Measurements from ENCODE around the gene SEC22B.
A peak's percentile ranks its signal among the peaks of the same experiment; 100 is the strongest.
"Not testable (repeated sequence)": the region's sequence is repeated elsewhere in the genome, so short reads cannot be mapped to it uniquely, and the experiment has no call there.

Gene SEC22B

GRCh38 chr1:120176092-120176855 lies at the start of gene SEC22B:
Gene SEC22B, minus strand, starts transcription at chr1:120176520. Its CDS starts 139 bp downstream, at chr1:120176381.
- peak; percentile 69 to 74 for DNase-seq (ENCODE audit: low read depth in 2 of 2)

- DNase-seq (ENCODE audit: low read depth in 2 of 2): not testable (repeated sequence)
Observed at GRCh38 chr1:120217933-120218332, 41.6 kb upstream of the SEC22B start.

GRCh38 chr1:120217175-120217929 lies 41.0 kb upstream of the SEC22B start:
- DNase-seq (ENCODE audit: low read depth in 2 of 2): not testable (repeated sequence)

GRCh38 chr1:120213606-120214005 lies 37.3 kb upstream of the SEC22B start:
- DNase-seq (ENCODE audit: low read depth in 2 of 2): not testable (repeated sequence)

- not testable (repeated sequence) for DNase-seq (ENCODE audit: low read depth in 2 of 2)
Observed at GRCh38 chr1:120210754-120211153, 34.4 kb upstream of the SEC22B start.

- not testable (repeated sequence) for DNase-seq (ENCODE audit: low read depth in 2 of 2)
Observed at GRCh38 chr1:120196863-120197775, 20.8 kb upstream of the SEC22B start.

GRCh38 chr1:120188626-120189025 lies 12.3 kb upstream of the SEC22B start:
- DNase-seq (ENCODE audit: low read depth in 2 of 2): not testable (repeated sequence)

GRCh38 chr1:120182176-120182707 lies 5.9 kb upstream of the SEC22B start:
- not testable (repeated sequence) for DNase-seq (ENCODE audit: low read depth in 2 of 2)

- DNase-seq (ENCODE audit: low read depth in 2 of 2): not testable (repeated sequence)
Observed at GRCh38 chr1:120179811-120180690, 3.7 kb upstream of the SEC22B start.

GRCh38 chr1:120178799-120179756 lies 2.8 kb upstream of the SEC22B start:
- no peak for DNase-seq (ENCODE audit: low read depth in 2 of 2)

- not testable (repeated sequence) for DNase-seq (ENCODE audit: low read depth in 2 of 2)
Observed at GRCh38 chr1:120178058-120178457, 1.7 kb upstream of the SEC22B start.

GRCh38 chr1:120175688-120176087 lies 632 bp downstream of the SEC22B start:
- not testable (repeated sequence) for DNase-seq (ENCODE audit: low read depth in 2 of 2)

GRCh38 chr1:120164761-120165160 lies 11.6 kb downstream of the SEC22B start:
- not testable (repeated sequence) for DNase-seq (ENCODE audit: low read depth in 2 of 2)

GRCh38 chr1:120162015-120162414 lies 14.3 kb downstream of the SEC22B start:
- DNase-seq (ENCODE audit: low read depth in 2 of 2): not testable (repeated sequence)

GRCh38 chr1:120158495-120158894 lies 17.8 kb downstream of the SEC22B start:
- not testable (repeated sequence) for DNase-seq (ENCODE audit: low read depth in 2 of 2)

- not testable (repeated sequence) for DNase-seq (ENCODE audit: low read depth in 2 of 2)
Observed at GRCh38 chr1:120158086-120158485, 18.2 kb downstream of the SEC22B start.

GRCh38 chr1:120150138-120150822 lies 26.0 kb downstream of the SEC22B start:
- not testable (repeated sequence) for DNase-seq (ENCODE audit: low read depth in 2 of 2)

- DNase-seq (ENCODE audit: low read depth in 2 of 2): not testable (repeated sequence)
Observed at GRCh38 chr1:120149420-120150059, 26.8 kb downstream of the SEC22B start.

Measured in stimulated activated CD8-positive, alpha-beta memory T cell treated with anti-CD3 and anti-CD28 coated beads, Interleukin-15, amount 100 ng/mL, for 4 hours (primary cell).